Keratinocyte (primary cell): ENCODE data around the gene RETREG2. TPM values are rescaled to one million over a fixed set of nuclear protein-coding genes. Genes with fewer than 3 reads are reported as not detected.

Experiments
- DNase-seq: peaks from one replicate; pipeline ENCODE4 v3.0.0-alpha.2; 2011; ENCODE audit warnings: low read depth, missing footprints, low spot score
- FAIRE-seq: peaks from 2 replicates; lab custom pipeline; 2011; peaks lifted over from hg19 to GRCh38; lab: Jason Lieb, UNC
- H2AFZ ChIP-seq: 2 replicates; pipeline ENCODE4 v1.6.0; 2012; ENCODE audit warnings: low read length, control low read depth, inconsistent platforms; ENCODE audit not compliant: control insufficient read depth
- H3K27ac ChIP-seq: 2 replicates; pipeline ENCODE4 v1.5.1; 2011; ENCODE audit warnings: low read length; ENCODE audit not compliant: control insufficient read depth, insufficient read depth
- H3K27me3 ChIP-seq: 3 replicates; pipeline ENCODE4 v1.6.0; 2011; ENCODE audit warnings: low read length; ENCODE audit not compliant: control insufficient read depth, insufficient read depth; ENCODE audit errors: extremely low read depth
- H3K36me3 ChIP-seq, 2 experiments: 2 replicates in 1 of 2; 3 replicates in 1 of 2; pipeline ENCODE4 v1.5.1; 2011; ENCODE audit warnings: low read length in 2 of 2, mild to moderate bottlenecking in 1 of 2; ENCODE audit not compliant: control insufficient read depth in 2 of 2, insufficient read depth in 2 of 2; ENCODE audit errors: extremely low read depth in 1 of 2
- H3K4me1 ChIP-seq: 3 replicates; pipeline ENCODE4 v1.5.1; 2011; ENCODE audit warnings: low read length; ENCODE audit not compliant: control insufficient read depth, insufficient read depth; ENCODE audit errors: extremely low read depth
- H3K4me2 ChIP-seq: 3 replicates; pipeline ENCODE4 v1.6.0; 2011; ENCODE audit warnings: low read depth, low read length; ENCODE audit not compliant: control insufficient read depth, insufficient read depth; ENCODE audit errors: extremely low read depth
- H3K4me3 ChIP-seq, 3 experiments: fragments of 200-600 bp in 1 of 3; sonication (generic) in 1 of 3; 2 replicates in 2 of 3; 3 replicates in 1 of 3; pipeline ENCODE4 v1.5.1; 2011 to 2016; ENCODE audit warnings: low read length in 3 of 3, mild to moderate bottlenecking in 3 of 3, control low read depth in 2 of 3, inconsistent platforms in 1 of 3, low read depth in 1 of 3, mixed read lengths in 1 of 3, mixed run types in 1 of 3, moderate library complexity in 1 of 3; ENCODE audit not compliant: control insufficient read depth in 2 of 3, insufficient read depth in 2 of 3; ENCODE audit errors: extremely low read depth in 1 of 3
- H3K79me2 ChIP-seq: 2 replicates; pipeline ENCODE4 v1.6.0; 2012; ENCODE audit warnings: low read length; ENCODE audit not compliant: control insufficient read depth, insufficient read depth
- H3K9ac ChIP-seq: 3 replicates; pipeline ENCODE4 v1.6.0; 2011; ENCODE audit warnings: low read length; ENCODE audit not compliant: control insufficient read depth, insufficient read depth; ENCODE audit errors: extremely low read depth
- H3K9me1 ChIP-seq: 3 replicates; pipeline ENCODE4 v1.6.0; 2011; ENCODE audit warnings: low read length; ENCODE audit not compliant: control insufficient read depth, insufficient read depth; ENCODE audit errors: extremely low read depth
- H3K9me3 ChIP-seq: 2 replicates; pipeline ENCODE4 v1.5.1; 2012; ENCODE audit warnings: low read depth, low read length; ENCODE audit not compliant: control insufficient read depth
- H4K20me1 ChIP-seq: 3 replicates; pipeline ENCODE4 v1.6.0; 2011; ENCODE audit warnings: low read length; ENCODE audit not compliant: control insufficient read depth, insufficient read depth; ENCODE audit errors: extremely low read depth
- CTCF ChIP-seq, 3 experiments: IDR thresholded peaks in 1 of 3; conservative IDR thresholded peaks in 1 of 3; optimal IDR thresholded peaks in 1 of 3; 2 replicates in 2 of 3; 3 replicates in 1 of 3; pipeline versions ENCODE3 to v1.5.1; 2011; ENCODE audit warnings: low read length in 3 of 3, mild to moderate bottlenecking in 3 of 3, moderate library complexity in 2 of 3, control low read depth in 1 of 3, inconsistent platforms in 1 of 3; ENCODE audit not compliant: insufficient read depth in 2 of 3; ENCODE audit errors: extremely low read depth in 1 of 3
- EZH2 ChIP-seq: IDR thresholded peaks from one replicate; pipeline ENCODE4 v1.6.1; 2012; ENCODE audit warnings: inconsistent platforms, mild to moderate bottlenecking, low read length, moderate library complexity
- dilution Hi-C: fragments of 300-500 bp; cut with MboI; formaldehyde crosslinking; loops from one replicate; pipeline ENCODE4 v1.7.0; 2020; ENCODE audit warnings: low sequenced_read_pairs; ENCODE audit not compliant: extremely low pct_ligation_motif_present
- polyA plus RNA-seq, 5 experiments: library from polyadenylated mRNA; depleted of rRNA in 3 of 5; stranded (reverse) in 3 of 5; stranded (forward) in 1 of 5; unstranded in 1 of 5; fragments of >200 nt; gene quantifications; 1 replicate in 1 of 5; 2 replicates in 3 of 5; 3 replicates in 1 of 5; pipeline versions ENCODE4 v1.2.1 to v1.2.3, GENCODE V29; 2011 to 2012; ENCODE audit warnings: missing spikeins in 2 of 5, low read depth in 1 of 5, low replicate concordance in 1 of 5

RETREG2 gene
- polyA plus RNA-seq, 1 donor (not counting 4 experiments of a cell fraction or from before 2014, with no cell fraction given): 45.8 TPM

- no peaks in the 10 kb centered on the region for H4K20me1 ChIP-seq
- FAIRE-seq: peak; percentile 79
- H3K4me3 ChIP-seq: no peak overlapping the region
- no peaks in the 10 kb centered on the region for H3K9me1 ChIP-seq
- no peak overlapping the region for H2AFZ ChIP-seq
- H3K9ac ChIP-seq: no peak overlapping the region
- peak; percentile 42 for DNase-seq
- no peak overlapping the region for H3K27ac ChIP-seq
- peaks cover 8% of the 10 kb centered on the region for H3K79me2 ChIP-seq
- H3K9me3 ChIP-seq: no peaks in the 10 kb centered on the region
- peaks cover 15 to 19% of the 10 kb centered on the region in 2 experiments for H3K36me3 ChIP-seq
- H3K4me2 ChIP-seq: no peak overlapping the region
- H3K4me1 ChIP-seq: peaks cover 8% of the 10 kb centered on the region
- H3K27me3 ChIP-seq: no peaks in the 10 kb centered on the region
- TF ChIP-seq EZH2: no peak
- TF ChIP-seq CTCF (optimal IDR thresholded peaks at IDR 0.05 in 1 of 3, IDR thresholded peaks at IDR 0.05 in 1 of 3, conservative IDR thresholded peaks at IDR 0.05 in 1 of 3; ENCODE audit: extremely low read depth in 1 of 3, insufficient read depth in 2 of 3, low read length in 3 of 3): peak; percentile 61 to 84 (median 66)
- dilution Hi-C loops: no loop called here
These were observed 6.8 kb upstream of the RETREG2 start for GRCh38 chr2:219171231-219171651.

DNA sequence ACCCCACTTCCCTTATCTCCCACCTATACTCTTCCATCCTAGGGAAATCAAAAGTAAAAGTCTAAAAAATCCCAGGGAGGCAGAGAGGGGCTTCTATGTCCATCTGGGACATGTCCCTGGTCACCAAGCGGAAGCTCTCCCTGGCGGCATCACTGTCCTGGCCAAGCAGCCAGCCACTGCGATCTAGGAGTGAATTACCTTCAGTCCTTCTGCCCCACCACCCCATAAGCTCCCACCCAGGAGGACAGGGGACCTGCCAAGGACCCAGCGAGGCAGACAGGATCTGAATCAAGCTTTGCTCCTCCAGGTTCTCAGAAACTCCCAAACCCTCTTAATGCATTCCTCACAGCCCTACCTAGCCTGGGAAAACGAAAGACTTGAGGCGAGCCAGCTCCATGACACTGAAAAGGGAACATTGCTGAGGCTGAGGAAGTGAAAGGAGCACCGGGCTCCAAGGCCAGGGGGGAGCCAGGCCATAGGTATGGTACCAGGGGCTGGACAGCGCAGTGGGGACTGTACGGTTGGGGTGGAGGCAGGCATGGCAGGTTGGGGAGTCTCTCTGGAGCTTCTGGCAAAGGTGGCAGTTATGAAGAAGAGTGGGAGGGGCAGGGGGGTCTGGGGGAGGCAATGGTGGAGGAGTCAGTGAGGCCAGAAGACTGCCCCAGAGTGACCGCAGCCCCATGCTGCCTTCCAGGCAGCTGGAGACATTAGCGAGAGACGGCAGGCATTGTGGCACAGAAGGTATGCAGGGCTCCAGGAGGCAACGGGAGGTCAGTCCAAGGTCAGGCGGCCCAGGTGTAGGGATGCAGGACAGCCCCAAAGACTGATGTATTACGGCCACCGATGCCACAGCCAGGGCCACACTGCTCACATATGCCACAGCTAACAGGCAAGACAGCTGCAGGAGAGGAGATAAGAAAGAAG lies 5.6 kb upstream of the RETREG2 start:
- Histone ChIP-seq H2AFZ (no peak overlapping the region), H3K9me1 (no peaks in the 10 kb centered on the region), H3K9me3 (no peaks in the 10 kb centered on the region), H3K27ac (no peak overlapping the region), H3K4me1 (peaks cover 11% of the 10 kb centered on the region), H3K4me2 (no peak overlapping the region), H3K4me3 (no peak overlapping the region), H3K9ac (no peak overlapping the region), H3K36me3 (peaks cover 15 to 19% of the 10 kb centered on the region in 2 experiments), H3K27me3 (no peaks in the 10 kb centered on the region), H3K79me2 (peaks cover 10% of the 10 kb centered on the region), H4K20me1 (no peaks in the 10 kb centered on the region)
- FAIRE-seq (no peak), DNase-seq (no peak)
- no peak for TF ChIP-seq EZH2
- TF ChIP-seq CTCF (optimal IDR thresholded peaks at IDR 0.05 in 1 of 3, IDR thresholded peaks at IDR 0.05 in 1 of 3, conservative IDR thresholded peaks at IDR 0.05 in 1 of 3; ENCODE audit: extremely low read depth in 1 of 3, insufficient read depth in 2 of 3, low read length in 3 of 3): no peak
- dilution Hi-C loops: no loop called here
